Muscle of back (tissue), 11 donors: ENCODE results near the gene LRRC43. TPM values are rescaled to one million over a fixed set of nuclear protein-coding genes. Genes with fewer than 3 reads are reported as not detected.
"Not testable (repeated sequence)": the region's sequence is repeated elsewhere in the genome, so short reads cannot be mapped to it uniquely, and the experiment has no call there.

Experiments
- DNase-seq, 3 donors: peaks; one replicate each; pipeline versions ENCODE4 v3.0.0 to v3.0.0-alpha.2; 2013
- polyA plus RNA-seq, 10 donors: library from polyadenylated mRNA; unstranded; fragments of 120-200 nt; gene quantifications; one replicate each; pipeline ENCODE4 v1.2.1, GENCODE V29; 2013; ENCODE audit not compliant: insufficient read length in 10 of 10

LRRC43 gene
- polyA plus RNA-seq, 10 donors, result 0.22 to 0.80 (median 0.38) TPM; not detected in 2

- DNase-seq, result no peak
Measured at GRCh38 chr12:122152754-122153153, 30.2 kb upstream of the LRRC43 start.

GRCh38 chr12:122155705-122156104 is 27.2 kb upstream of the LRRC43 start:
- DNase-seq, result no peak

GRCh38 chr12:122158700-122159285 is 24.1 kb upstream of the LRRC43 start:
- DNase-seq, result no peak

GRCh38 chr12:122159882-122160281 is 23.0 kb upstream of the LRRC43 start:
- no peak for DNase-seq

- DNase-seq, result no peak
Measured at GRCh38 chr12:122160761-122161160, 22.2 kb upstream of the LRRC43 start.

GRCh38 chr12:122161682-122162081 is 21.2 kb upstream of the LRRC43 start:
- no peak for DNase-seq

- no peak for DNase-seq
Measured at GRCh38 chr12:122162976-122163375, 19.9 kb upstream of the LRRC43 start.

- no peak for DNase-seq
Measured at GRCh38 chr12:122166422-122167349, 16.2 kb upstream of the LRRC43 start.

GRCh38 chr12:122167356-122167925 is 15.5 kb upstream of the LRRC43 start:
- no peak for DNase-seq

GRCh38 chr12:122168492-122168891 is 14.4 kb upstream of the LRRC43 start:
- DNase-seq, result no peak

- DNase-seq, result no peak
Measured at GRCh38 chr12:122171399-122171798, 11.5 kb upstream of the LRRC43 start.

GRCh38 chr12:122172262-122172939 is 10.5 kb upstream of the LRRC43 start:
- no peak for DNase-seq

- no peak for DNase-seq
Measured at GRCh38 chr12:122174155-122174845, 8.6 kb upstream of the LRRC43 start, which contains the start of gene IL31. TSS of gene IL31 (minus strand) at chr12:122174221. CDS start at chr12:122174172, 49 bp downstream.

GRCh38 chr12:122176473-122176872 is 6.5 kb upstream of the LRRC43 start:
- not testable (repeated sequence) for DNase-seq

- no peak for DNase-seq
Measured at GRCh38 chr12:122183588-122183940, 641 bp downstream of the LRRC43 start.

GRCh38 chr12:122184517-122184916 is 1.6 kb downstream of the LRRC43 start:
- DNase-seq, result no peak

GRCh38 chr12:122185079-122185478 is 2.2 kb downstream of the LRRC43 start:
- no peak for DNase-seq

GRCh38 chr12:122185494-122186082 is 2.7 kb downstream of the LRRC43 start:
- DNase-seq, result no peak

- no peak for DNase-seq
Measured at GRCh38 chr12:122187466-122187865, 4.5 kb downstream of the LRRC43 start.

GRCh38 chr12:122189626-122190475 is 6.9 kb downstream of the LRRC43 start:
- DNase-seq, result no peak
